ENCODE results near the gene RAP2A. TPM values are rescaled to one million over a fixed set of nuclear protein-coding genes. Genes with fewer than 3 reads are reported as not detected.

RAP2A gene
- total RNA-seq, 1 experiment from 2014 or later = 32.1 TPM

GRCh38 chr13:97445522-97446187, 11.7 kb downstream of the RAP2A start:
- Histone ChIP-seq H4K91ac (ENCODE audit: insufficient read length, low read depth, low read length) (no peak overlapping the region), H3K27ac (ENCODE audit: insufficient read length, low read depth, low read length) (no peak overlapping the region), H3K23ac (ENCODE audit: insufficient read length, low read depth, low read length) (no peak overlapping the region), H3K18ac (ENCODE audit: insufficient read length, low read depth, low read length) (no peak overlapping the region), H3K27me3 (ENCODE audit: insufficient read depth, low read length) (no peaks in the 10 kb centered on the region), H3K23me2 (ENCODE audit: insufficient read length, low read depth, low read length, poor library complexity, severe bottlenecking) (no peaks in the 10 kb centered on the region), H3K79me1 (ENCODE audit: insufficient read depth, low read depth, low read length, poor library complexity, severe bottlenecking) (no peaks in the 10 kb centered on the region), H3K4me1 (ENCODE audit: insufficient read depth, low read length) (no peaks in the 10 kb centered on the region), H2BK120ac (ENCODE audit: low read depth, low read length, poor library complexity, severe bottlenecking) (no peak overlapping the region), H3K4ac (ENCODE audit: low read depth, low read length) (no peak overlapping the region), H2AK5ac (ENCODE audit: insufficient read length, low read length) (no peak overlapping the region), H4K8ac (replicated peaks; ENCODE audit: insufficient read length, low read depth, low read length) (no peak overlapping the region), H2AFZ (ENCODE audit: low read length) (no peak overlapping the region), H3K9me3 (ENCODE audit: control insufficient read depth, low read depth, low read length) (no peaks in the 10 kb centered on the region), H3K14ac (ENCODE audit: insufficient read depth, low read length) (no peak overlapping the region), H3T11ph (ENCODE audit: low read length) (no peak overlapping the region), H2BK12ac (ENCODE audit: insufficient read length, low read depth, low read length) (no peak overlapping the region), H4K20me1 (ENCODE audit: control insufficient read depth, insufficient read depth, insufficient read length) (no peaks in the 10 kb centered on the region), H3K9ac (ENCODE audit: extremely low read depth, insufficient read length, low read length) (no peak overlapping the region), H3K79me2 (ENCODE audit: insufficient read depth, low read length) (no peaks in the 10 kb centered on the region; the same call in 1 of the 2 replicates), H3K4me2 (ENCODE audit: insufficient read depth, insufficient read length, low read length) (no peak overlapping the region), H2BK5ac (ENCODE audit: insufficient read length, low read length) (no peak overlapping the region), H4K5ac (ENCODE audit: insufficient read length, low read depth, low read length) (no peak overlapping the region), H2BK15ac (ENCODE audit: low read depth, low read length) (no peak overlapping the region), H2BK20ac (ENCODE audit: low read depth, low read length, poor library complexity, severe bottlenecking) (no peak overlapping the region), H3K56ac (ENCODE audit: insufficient read length, low read depth, low read length) (no peak overlapping the region)
- no peak overlapping the region; a peak in 1 of 7 replicates for H3K27ac Mint-ChIP-seq
- H3K27me3 Mint-ChIP-seq (ENCODE audit: low read depth) = no peaks in the 10 kb centered on the region
- DNase-seq = no peak
- no peaks in the 10 kb centered on the region for H3K9me3 Mint-ChIP-seq
- H3K36me3 Mint-ChIP-seq (ENCODE audit: insufficient read depth in 1 of 3, low read depth in 3 of 3) = peaks cover 2 to 10% (median 7%) of the 10 kb centered on the region in 3 experiments; a peak in 4 of 7 replicates
- no peak for TF ChIP-seq CTCF (conservative IDR thresholded peaks at IDR 0.05)
- peaks cover 14 to 15% of the 10 kb centered on the region in 2 experiments for H3K4me1 Mint-ChIP-seq
- no peak overlapping the region for H3K4me3 Mint-ChIP-seq
